ENCODE measurements around the gene HGFAC. TPM values are rescaled to one million over a fixed set of nuclear protein-coding genes. Genes with fewer than 3 reads are reported as not detected.
A peak's percentile ranks its signal among the peaks of the same experiment; 100 is the strongest.

The HGFAC gene
- total RNA-seq, 1 experiment from 2014 or later: 0.04 TPM

DNA sequence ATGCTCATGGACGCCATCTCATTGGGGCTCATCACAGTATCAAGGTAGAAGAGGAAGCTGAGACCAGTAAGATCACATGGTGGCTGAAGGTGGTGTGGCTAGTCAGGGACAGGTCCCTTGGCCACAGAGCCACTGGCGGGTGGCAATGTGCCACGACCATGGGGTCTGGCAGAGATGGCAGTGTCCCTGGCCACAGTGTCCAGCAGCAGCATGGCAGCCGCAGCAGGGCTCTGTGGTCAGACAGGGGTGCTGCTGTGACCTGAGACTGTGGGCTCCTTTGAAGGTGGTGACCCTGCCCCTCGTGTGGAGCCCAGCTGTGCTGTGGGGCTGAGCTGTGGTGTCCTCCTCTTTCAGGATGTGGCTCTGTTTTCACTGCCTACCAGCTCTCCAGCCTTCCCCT is 19.2 kb downstream of the HGFAC start:
- no peaks in the 10 kb centered on the region for H3K27me3 ChIP-seq (ENCODE audit: low read length)

DNA sequence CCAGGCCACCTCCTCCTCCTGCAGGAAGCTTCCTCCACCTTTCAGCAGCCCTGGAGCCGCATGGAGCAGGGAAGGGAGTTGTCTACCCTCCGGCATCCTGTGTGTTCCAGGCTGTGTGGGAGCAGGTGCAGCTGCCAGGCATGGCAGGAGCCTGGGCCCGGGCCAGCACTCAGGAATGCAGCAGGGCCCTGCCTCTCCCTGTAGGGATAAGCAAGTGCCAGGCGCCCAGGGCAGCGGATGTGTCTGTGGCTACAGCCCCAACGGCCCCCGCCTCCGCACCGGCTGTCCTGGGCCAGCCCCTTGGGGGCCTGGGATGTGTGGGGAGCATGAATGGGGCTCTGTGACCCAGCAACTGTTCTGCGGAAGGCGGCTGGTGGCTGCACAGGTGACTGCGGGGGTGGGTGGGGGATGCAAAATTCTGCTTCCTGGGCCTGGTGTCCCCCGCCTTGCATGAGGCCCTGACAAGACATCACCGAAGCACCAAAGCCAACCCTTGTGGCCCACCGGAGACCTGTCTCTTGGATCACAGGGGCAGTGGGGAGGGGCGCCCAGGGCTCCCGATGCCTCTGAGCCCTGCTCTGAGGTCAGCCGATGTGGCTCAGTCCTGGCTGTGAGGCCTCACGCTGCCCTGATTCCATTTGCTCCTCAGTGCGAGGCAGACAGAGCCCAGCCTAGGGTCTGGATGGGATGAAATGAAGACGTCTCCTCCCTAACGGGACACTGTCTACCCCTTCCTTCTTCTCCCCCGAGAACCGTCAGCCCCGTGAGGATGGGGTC is 19.9 kb downstream of the HGFAC start:
- Histone ChIP-seq H3K27me3 (ENCODE audit: low read length) (no peaks in the 10 kb centered on the region), H3K4me3 (ENCODE audit: low read length) (no peak overlapping the region), H2AFZ (ENCODE audit: low read length) (peak overlapping the region; percentile 61), H3K9ac (ENCODE audit: low read length) (no peak overlapping the region), H3K4me1 (ENCODE audit: insufficient read depth, low read length) (peaks cover 11% of the 10 kb centered on the region; the same call in 1 of the 2 replicates), H3K27ac (ENCODE audit: low read length) (no peak overlapping the region), H3K9me2 (replicated peaks; ENCODE audit: low read length) (no peaks in the 10 kb centered on the region), H4K20me1 (ENCODE audit: low read length) (no peaks in the 10 kb centered on the region), H3K79me2 (ENCODE audit: low read length) (no peaks in the 10 kb centered on the region), H3K4me2 (ENCODE audit: low read length) (peak overlapping the region; percentile 44), H3F3A (ENCODE audit: low read length, unreplicated experiment) (no peaks in the 10 kb centered on the region), H3K36me3 (ENCODE audit: low read depth, low read length) (no peaks in the 10 kb centered on the region), H3K9me3 (ENCODE audit: low read length) (no peaks in the 10 kb centered on the region)
- POLR2A ChIA-PET (ENCODE audit: unreplicated experiment): no interaction called here
- BruUV-seq (replicated peaks): no TSS peak
- ATAC-seq (peak; percentile 93), DNase-seq (peak; percentile 83)
- TF ChIP-seq EZH2 (IDR thresholded peaks at IDR 0.05; ENCODE audit: low read length, unreplicated experiment) (no peak), CTCF (conservative IDR thresholded peaks at IDR 0.05; ENCODE audit: low read depth, low read length) (no peak), EZH2phosphoT487 (IDR thresholded peaks at IDR 0.05; ENCODE audit: borderline replicate concordance, low read length) (no peak)
- CTCF ChIA-PET: no interaction called here
- intact Hi-C loops (cut with micrococcal nuclease): no loop called here

More for the DNA sequence above, 19.2 kb downstream of the HGFAC start:
- POLR2A ChIA-PET (ENCODE audit: unreplicated experiment): no interaction called here
- no peaks in the 10 kb centered on the region for H3K36me3 ChIP-seq (ENCODE audit: low read depth, low read length)
- peak overlapping the region; percentile 44 for H3K4me2 ChIP-seq (ENCODE audit: low read length)
- TF ChIP-seq EZH2phosphoT487 (IDR thresholded peaks at IDR 0.05; ENCODE audit: borderline replicate concordance, low read length) (no peak), CTCF (conservative IDR thresholded peaks at IDR 0.05; ENCODE audit: low read depth, low read length) (no peak), EZH2 (IDR thresholded peaks at IDR 0.05; ENCODE audit: low read length, unreplicated experiment) (no peak)
- H3K27ac ChIP-seq (ENCODE audit: low read length): no peak overlapping the region
- H3K79me2 ChIP-seq (ENCODE audit: low read length): no peaks in the 10 kb centered on the region
- H4K20me1 ChIP-seq (ENCODE audit: low read length): no peaks in the 10 kb centered on the region
- intact Hi-C loops (cut with micrococcal nuclease): no loop called here
- H3F3A ChIP-seq (ENCODE audit: low read length, unreplicated experiment): no peaks in the 10 kb centered on the region
- peaks cover 11% of the 10 kb centered on the region; the same call in 1 of the 2 replicates for H3K4me1 ChIP-seq (ENCODE audit: insufficient read depth, low read length)
- CTCF ChIA-PET: no interaction called here
- DNase-seq (no peak), ATAC-seq (no peak)
- no peaks in the 10 kb centered on the region for H3K9me3 ChIP-seq (ENCODE audit: low read length)
- no peak overlapping the region for H3K9ac ChIP-seq (ENCODE audit: low read length)
- H2AFZ ChIP-seq (ENCODE audit: low read length): peak overlapping the region; percentile 61
- H3K4me3 ChIP-seq (ENCODE audit: low read length): no peak overlapping the region
- no peaks in the 10 kb centered on the region for H3K9me2 ChIP-seq (replicated peaks; ENCODE audit: low read length)
- BruUV-seq (replicated peaks): no TSS peak

DNA sequence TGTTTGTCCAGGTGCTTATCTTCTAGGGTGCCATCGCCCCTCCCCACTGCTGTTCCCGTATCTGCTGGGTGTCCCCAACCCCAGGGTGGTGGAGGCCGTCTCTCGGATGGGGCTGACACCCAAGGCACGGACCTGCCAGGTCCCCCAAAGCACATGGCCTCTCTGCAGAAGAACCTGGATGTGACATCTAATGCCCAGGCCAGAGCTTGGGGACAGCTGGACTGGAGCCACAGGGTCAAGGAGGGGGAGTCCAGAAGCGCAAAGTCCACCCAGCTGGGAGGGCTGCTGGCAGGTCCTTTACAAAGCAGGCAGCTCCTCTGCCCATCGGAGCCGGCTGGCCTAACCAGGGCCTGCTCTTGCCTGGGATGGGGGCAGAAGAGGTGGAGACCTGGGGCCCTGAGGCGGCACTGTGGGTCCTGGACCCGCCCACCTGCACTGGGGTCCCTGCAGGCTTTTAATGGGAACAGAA is 20.6 kb downstream of the HGFAC start:
- Histone ChIP-seq H3K9me3 (ENCODE audit: low read length) (no peaks in the 10 kb centered on the region), H3K9ac (ENCODE audit: low read length) (no peak overlapping the region), H3K9me2 (replicated peaks; ENCODE audit: low read length) (no peaks in the 10 kb centered on the region), H2AFZ (ENCODE audit: low read length) (no peak overlapping the region), H3K4me3 (ENCODE audit: low read length) (no peak overlapping the region), H3F3A (ENCODE audit: low read length, unreplicated experiment) (no peaks in the 10 kb centered on the region), H3K4me2 (ENCODE audit: low read length) (no peak overlapping the region), H3K79me2 (ENCODE audit: low read length) (no peaks in the 10 kb centered on the region), H3K27ac (ENCODE audit: low read length) (no peak overlapping the region), H4K20me1 (ENCODE audit: low read length) (no peaks in the 10 kb centered on the region), H3K27me3 (ENCODE audit: low read length) (no peaks in the 10 kb centered on the region), H3K36me3 (ENCODE audit: low read depth, low read length) (no peaks in the 10 kb centered on the region), H3K4me1 (ENCODE audit: insufficient read depth, low read length) (peaks cover 11% of the 10 kb centered on the region; the same call in 1 of the 2 replicates)
- ATAC-seq (no peak), DNase-seq (no peak)
- ChIA-PET POLR2A (ENCODE audit: unreplicated experiment) (no interaction called here), CTCF (no interaction called here)
- no TSS peak for BruUV-seq (replicated peaks)
- no peak for TF ChIP-seq EZH2 (IDR thresholded peaks at IDR 0.05; ENCODE audit: low read length, unreplicated experiment)
- no peak for TF ChIP-seq EZH2phosphoT487 (IDR thresholded peaks at IDR 0.05; ENCODE audit: borderline replicate concordance, low read length)
- no peak for TF ChIP-seq CTCF (conservative IDR thresholded peaks at IDR 0.05; ENCODE audit: low read depth, low read length)
- intact Hi-C loops (cut with micrococcal nuclease): no loop called here
